Measurements from ENCODE around the gene PRPH.
"Not testable (repeated sequence)": the region's sequence is repeated elsewhere in the genome, so short reads cannot be mapped to it uniquely, and the experiment has no call there.

The PRPH gene

GRCh38 chr12:49301760-49302159 is 6.8 kb downstream of the PRPH start:
- no peak for DNase-seq (ENCODE audit: low read depth in 2 of 2)

DNA sequence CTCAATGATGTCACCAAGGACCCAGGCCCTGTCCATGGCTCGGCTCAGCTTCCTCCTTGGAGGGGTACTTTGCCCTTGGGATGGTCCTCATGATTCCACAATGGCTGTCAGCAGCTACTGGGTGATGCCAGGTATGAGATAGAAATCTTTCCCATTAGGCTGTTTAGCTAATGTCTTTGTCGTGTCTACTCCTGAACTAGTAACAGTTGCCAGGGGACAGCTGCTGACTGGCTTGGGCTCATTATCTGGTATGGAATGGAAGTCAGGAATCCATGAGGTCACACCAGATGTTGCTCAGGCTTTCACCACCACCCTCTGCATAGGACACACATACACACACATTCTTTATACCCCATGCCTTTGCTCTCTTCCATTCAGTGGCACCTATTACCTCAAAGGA is 9.2 kb downstream of the PRPH start:
- no peak for DNase-seq (ENCODE audit: low read depth in 2 of 2)

- no peak for DNase-seq (ENCODE audit: low read depth in 2 of 2)
Observed at GRCh38 chr12:49305762-49306510, 11.0 kb downstream of the PRPH start.

- no peak for DNase-seq (ENCODE audit: low read depth in 2 of 2)
Observed at GRCh38 chr12:49309386-49309785, 14.4 kb downstream of the PRPH start.

DNA sequence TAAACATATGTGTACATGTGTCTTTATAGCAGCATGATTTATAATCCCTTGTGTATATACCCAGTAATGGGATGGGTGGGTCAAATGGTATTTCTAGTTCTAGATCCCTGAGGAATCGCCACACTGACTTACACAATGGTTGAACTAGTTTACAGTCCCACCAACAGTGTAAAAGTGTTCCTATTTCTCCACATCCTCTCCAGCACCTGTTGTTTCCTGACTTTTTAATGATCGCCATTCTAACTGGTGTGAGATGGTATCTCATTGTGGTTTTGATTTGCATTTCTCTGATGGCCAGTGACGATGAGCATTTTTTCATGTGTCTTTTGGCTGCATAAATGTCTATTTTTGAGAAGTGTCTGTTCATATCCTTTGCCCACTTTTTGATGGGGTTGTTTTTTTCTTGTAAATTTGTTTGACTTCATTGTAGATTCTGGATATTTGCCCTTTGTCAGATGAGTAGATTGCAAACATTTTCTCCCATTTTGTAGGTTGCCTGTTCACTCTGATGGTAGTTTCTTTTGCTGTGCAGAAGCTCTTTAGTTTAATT is 15.6 kb downstream of the PRPH start:
- not testable (repeated sequence) for DNase-seq (ENCODE audit: low read depth in 2 of 2)

DNA sequence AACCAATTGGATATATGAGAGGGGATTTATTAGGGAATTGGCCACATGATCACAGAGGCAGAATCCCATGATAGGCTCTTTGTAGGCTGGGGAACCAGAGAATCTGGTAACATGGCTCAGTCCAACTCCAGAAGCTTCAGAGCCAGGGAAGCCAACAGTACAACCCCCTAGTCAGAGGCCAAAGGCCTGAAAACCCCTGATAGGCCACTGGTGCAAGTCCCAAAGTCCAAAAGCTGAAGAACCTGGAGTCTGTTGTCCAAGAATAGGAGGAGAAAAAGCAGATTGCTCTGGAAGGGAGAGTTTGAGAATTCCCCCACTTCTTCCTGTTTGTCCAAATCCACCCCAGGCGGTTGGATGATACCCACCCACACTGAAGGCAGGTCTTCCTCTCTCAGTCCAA is 19.9 kb downstream of the PRPH start:
- DNase-seq (ENCODE audit: low read depth in 2 of 2) = no peak

DNA sequence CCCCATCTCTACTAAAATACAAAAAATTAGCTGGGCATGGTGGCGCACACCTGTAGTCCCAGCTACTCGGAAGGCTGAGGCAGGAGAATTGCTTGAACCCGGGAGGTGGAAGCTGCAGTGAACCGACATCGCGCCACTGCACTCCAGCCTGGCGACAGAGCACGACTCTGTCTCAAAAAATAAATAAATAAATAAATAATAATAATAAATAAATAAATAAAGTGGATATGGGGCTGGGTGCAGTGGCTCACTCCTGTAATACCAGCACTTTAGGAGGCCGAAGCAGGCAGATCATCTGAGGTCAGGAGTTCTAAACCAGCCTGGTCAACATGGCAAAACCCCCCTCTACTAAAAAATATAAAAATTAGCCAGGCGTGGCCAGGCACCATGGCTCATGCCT is 22.2 kb downstream of the PRPH start:
- DNase-seq (ENCODE audit: low read depth in 2 of 2) = not testable (repeated sequence)

DNA sequence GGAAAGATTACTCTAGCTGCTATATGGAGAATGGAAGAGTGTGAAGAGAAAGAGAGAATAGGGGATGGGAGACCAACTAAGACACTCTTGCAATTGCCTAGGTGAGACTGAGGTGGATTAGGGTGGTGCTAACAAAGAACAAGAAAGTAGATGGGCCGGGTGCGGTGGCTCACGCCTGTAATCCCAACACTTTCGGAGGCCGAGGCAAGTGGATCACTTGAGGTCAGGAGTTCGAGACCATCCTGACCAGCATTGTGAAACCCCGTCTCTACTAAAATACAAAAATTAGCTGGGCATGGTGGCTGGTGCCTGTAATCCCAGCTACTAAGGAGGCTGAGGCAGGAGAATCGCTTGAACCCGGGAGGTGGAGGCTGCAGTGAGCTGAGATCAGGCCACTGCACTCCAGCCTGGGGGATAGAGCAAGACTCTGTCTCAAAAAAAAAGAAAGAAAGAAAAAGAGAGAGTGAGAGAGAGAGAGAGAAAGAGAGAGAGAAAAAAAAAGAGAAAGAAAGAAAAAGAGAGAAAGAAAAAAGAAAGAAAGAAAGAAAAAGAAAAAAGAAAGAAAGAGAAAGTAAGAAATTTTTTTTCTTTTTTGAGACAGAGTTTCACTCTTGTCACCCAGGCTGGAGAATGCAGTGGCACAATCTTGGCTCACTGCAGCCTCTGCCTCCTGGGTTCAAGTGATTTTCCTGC is 25.6 kb downstream of the PRPH start:
- not testable (repeated sequence) for DNase-seq (ENCODE audit: low read depth in 2 of 2)

DNA sequence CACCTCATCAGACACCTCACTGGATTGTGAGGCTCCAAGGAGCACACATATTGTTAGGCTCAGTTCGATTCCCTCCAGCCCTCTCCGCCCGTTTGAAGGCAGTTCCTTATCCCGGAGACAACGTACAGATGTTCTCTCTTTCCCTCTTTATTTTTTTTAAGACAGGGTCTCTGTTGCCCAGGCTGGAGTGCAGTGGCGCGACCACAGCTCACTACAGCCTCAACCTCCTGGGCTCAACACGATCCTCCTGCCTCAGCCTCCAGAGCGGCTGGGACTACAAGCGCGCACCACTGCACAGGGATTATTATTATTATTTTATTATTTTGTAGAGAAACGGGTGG is 27.4 kb downstream of the PRPH start:
- DNase-seq (ENCODE audit: low read depth in 2 of 2) = no peak

DNA sequence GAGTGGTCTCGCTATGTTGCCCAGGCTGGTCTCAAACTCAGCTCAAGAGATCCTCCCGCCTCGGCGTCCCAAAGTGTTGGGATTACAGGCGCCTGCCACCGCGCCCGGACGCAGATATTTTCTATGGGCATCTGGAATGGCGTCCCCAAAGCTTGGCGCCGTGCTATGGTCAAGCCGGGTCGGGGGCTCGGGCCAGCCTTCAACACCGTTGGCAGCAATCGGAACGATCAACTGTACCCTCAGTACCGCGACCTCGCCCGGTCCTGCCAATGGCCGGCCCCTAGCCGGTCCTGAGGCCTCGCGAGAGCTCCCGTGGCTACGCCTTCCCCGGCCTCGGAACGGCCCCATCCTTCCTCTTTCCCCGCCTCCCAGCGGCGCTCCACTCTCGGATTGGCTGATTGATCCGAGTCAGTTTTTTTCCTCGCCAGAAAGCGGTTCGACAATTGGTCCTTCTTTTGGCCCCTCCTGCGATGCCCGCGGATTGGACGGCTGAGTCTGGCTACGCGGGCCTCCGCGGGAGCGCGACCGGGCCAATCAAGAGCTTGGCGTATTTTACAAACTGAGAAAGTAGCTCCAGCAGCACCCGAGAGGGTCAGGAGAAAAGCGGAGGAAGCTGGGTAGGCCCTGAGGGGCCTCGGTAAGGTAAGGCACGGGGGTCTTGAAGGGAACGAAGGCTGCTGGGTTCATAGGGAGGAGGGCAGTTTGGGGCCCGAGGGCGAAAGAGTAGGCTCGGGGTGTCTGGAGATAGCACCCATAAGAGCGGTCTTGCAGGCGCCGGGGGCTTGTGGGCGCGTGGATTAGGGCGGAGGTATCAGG is 28.0 kb downstream of the PRPH start, which contains the start of gene TROAP:
Gene TROAP (plus strand): TSS at position 548 of the 816 bp plus-strand sequence. CDS start 354 bp downstream, outside the sequence.
- DNase-seq (ENCODE audit: low read depth in 2 of 2) = peak; percentile 95 to 96

DNA sequence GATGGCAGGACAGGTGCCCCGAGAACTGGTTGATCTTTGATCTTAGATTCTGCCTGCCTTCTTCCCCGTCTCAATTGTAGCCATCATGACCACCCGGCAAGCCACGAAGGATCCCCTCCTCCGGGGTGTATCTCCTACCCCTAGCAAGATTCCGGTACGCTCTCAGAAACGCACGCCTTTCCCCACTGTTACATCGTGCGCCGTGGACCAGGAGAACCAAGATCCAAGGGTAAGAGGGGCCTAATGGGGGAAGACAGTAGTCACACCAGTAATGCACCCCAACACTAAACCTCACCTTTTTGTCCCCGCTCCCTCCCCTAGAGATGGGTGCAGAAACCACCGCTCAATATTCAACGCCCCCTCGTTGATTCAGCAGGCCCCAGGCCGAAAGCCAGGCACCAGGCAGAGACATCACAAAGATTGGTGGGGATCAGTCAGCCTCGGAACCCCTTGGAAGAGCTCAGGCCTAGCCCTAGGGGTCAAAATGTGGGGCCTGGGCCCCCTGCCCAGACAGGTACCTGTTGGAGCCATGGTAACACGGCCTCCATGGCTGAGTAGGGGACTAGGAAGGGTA is 28.7 kb downstream of the PRPH start:
- DNase-seq (ENCODE audit: low read depth in 2 of 2) = no peak

GRCh38 chr12:49325606-49326005 is 30.7 kb downstream of the PRPH start:
- DNase-seq (ENCODE audit: low read depth in 2 of 2) = no peak

DNA sequence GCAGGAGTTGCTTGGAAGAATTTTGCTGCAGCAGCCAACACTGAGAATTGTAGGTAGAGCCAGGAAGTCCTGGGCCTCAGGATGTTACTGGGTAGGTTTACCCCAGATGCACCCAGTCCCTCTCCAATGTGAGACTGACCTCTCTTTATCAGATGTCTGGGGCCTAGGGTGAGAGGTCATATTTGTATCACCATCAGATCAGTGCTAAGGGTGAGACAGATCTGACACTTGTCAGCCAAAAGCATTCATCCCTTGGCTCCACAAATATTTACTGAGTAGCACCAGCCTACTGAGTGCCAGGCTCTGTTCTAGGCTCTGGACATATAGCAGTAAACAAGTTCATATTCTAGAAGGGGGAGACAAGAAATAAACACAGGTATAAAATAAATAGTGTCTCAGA is 32.4 kb downstream of the PRPH start:
- no peak for DNase-seq (ENCODE audit: low read depth in 2 of 2)

DNA sequence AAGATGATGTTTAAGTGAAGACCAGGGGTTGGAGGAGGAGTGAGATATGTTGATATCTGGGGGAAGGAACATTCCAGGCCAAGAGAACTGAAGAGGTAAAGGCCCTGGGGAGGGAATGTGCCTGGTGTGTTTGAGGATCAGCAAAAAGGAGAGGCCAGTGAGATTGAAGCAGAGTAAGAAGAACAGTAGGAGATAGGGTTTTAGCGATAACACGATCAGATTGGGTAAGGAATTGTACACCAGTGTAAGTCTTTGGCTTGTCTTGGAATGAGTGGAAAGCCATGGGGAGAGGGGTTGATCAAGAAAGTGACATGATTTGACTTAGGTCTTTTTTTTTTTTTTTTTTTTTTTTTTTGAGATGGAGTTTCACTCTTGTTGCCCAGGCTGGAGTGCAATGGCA is 32.9 kb downstream of the PRPH start:
- no peak for DNase-seq (ENCODE audit: low read depth in 2 of 2)

DNA sequence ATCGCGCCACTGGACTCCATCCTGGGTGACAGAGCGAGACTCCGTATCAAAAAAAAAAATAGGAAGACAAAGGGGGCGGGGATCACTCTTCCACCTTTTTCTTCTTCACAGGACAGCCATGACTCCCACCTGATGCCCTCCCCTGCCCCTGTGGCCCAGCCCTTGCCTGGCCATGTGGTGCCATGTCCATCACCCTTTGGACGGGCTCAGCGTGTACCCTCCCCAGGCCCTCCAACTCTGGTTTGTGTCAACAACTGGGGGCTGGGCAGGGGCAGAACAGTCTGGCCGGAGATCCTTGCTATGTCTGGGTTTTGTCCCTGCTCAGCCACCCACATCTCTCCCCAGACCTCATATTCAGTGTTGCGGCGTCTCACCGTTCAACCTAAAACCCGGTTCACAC is 33.9 kb downstream of the PRPH start:
- DNase-seq (ENCODE audit: low read depth in 2 of 2) = no peak

DNA sequence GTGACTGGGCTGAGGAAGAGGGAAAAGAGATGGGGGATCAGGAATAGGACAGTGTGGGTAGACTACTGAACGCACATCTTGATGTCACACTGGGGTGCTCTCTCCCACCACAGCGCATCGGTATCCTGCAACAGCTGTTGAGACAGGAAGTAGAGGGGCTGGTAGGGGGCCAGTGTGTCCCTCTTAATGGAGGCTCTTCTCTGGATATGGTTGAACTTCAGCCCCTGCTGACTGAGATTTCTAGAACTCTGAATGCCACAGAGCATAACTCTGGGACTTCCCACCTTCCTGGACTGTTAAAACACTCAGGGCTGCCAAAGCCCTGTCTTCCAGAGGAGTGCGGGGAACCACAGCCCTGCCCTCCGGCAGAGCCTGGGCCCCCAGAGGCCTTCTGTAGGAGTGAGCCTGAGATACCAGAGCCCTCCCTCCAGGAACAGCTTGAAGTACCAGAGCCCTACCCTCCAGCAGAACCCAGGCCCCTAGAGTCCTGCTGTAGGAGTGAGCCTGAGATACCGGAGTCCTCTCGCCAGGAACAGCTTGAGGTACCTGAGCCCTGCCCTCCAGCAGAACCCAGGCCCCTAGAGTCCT is 35.2 kb downstream of the PRPH start:
- no peak for DNase-seq (ENCODE audit: low read depth in 2 of 2)

DNA sequence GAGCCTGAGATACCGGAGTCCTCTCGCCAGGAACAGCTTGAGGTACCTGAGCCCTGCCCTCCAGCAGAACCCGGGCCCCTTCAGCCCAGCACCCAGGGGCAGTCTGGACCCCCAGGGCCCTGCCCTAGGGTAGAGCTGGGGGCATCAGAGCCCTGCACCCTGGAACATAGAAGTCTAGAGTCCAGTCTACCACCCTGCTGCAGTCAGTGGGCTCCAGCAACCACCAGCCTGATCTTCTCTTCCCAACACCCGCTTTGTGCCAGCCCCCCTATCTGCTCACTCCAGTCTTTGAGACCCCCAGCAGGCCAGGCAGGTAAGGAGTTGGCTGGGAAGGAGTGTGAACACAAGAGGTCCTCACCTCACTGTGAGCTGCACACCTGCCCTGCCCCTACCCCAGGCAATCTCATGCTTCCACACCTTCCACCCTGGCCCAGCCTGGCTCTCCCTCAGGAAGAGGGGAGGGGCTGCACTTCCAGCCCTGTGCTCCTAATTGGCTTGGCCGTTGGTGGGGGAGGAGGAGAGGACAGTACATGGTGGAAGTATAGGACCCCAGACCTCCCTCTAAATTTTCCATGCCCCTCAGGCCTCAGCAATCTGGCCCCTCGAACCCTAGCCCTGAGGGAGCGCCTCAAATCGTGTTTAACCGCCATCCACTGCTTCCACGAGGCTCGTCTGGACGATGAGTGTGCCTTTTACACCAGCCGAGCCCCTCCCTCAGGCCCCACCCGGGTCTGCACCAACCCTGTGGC is 35.9 kb downstream of the PRPH start:
- no peak for DNase-seq (ENCODE audit: low read depth in 2 of 2)

DNA sequence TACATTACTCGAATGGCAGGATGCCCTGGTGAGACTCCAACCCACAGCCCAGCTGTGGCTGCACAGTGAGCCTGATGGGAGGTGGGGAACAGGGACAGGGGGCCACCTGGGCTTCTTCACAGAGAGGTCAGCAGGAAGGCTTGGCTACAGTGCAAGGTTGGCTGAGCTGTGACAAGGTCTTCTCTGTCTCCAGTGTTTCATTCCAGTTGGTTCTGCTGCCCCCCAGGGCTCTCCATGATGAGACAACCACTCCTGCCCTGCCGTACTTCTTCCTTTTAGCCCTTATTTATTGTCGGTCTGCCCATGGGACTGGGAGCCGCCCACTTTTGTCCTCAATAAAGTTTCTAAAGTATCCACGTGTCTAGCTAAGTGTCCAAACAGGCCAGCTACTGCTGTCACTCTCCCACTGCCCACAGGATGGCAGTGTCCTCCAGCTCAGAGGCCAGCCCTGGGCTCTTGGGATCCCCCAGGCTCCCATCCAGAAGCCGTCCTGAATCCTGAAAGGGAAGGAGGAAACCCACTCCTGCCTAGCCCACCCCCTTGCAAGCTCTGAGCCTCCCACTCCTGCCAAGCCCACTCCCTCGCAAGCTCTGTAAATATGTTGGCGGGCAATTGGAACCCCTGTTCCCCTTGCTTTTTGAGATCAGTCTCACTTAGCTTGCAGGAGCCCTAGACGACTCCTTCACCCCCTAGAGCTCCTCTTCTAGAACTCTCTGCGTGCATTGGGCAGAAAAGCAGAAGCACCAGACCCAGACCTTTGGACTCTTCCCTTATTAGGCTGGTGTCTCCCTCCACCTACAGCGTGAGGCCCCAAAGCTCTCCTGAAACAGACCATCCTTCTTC is 36.7 kb downstream of the PRPH start:
- no peak for DNase-seq (ENCODE audit: low read depth in 2 of 2)

GRCh38 chr12:49332441-49332861 is 37.5 kb downstream of the PRPH start:
- no peak for DNase-seq (ENCODE audit: low read depth in 2 of 2)

- no peak for DNase-seq (ENCODE audit: low read depth in 2 of 2)
Observed at GRCh38 chr12:49332891-49333371, 38.0 kb downstream of the PRPH start.

Measured in stimulated activated CD4-positive, alpha-beta T cell treated with anti-CD3 and anti-CD28 coated beads, Interleukin-15, amount 100 ng/mL, for 48 hours (primary cell).